Endodermal cell (in vitro differentiated cells): ENCODE measurements around the gene FILIP1L. TPM values are rescaled to one million over a fixed set of nuclear protein-coding genes. Genes with fewer than 3 reads are reported as not detected.

ENCODE experiments used
- DNase-seq: peaks from one replicate; pipeline ENCODE4 v3.0.0-alpha.2; 2017
- H3K27ac ChIP-seq: 2 replicates; pipeline ENCODE4 v1.5.1; 2013; ENCODE audit warnings: mild to moderate bottlenecking, low read depth, low read length, moderate library complexity
- H3K27me3 ChIP-seq: 2 replicates; pipeline ENCODE4 v1.6.1; 2013; ENCODE audit warnings: mild to moderate bottlenecking, low read length, moderate library complexity; ENCODE audit not compliant: insufficient read depth, control insufficient read depth, poor library complexity, severe bottlenecking
- H3K36me3 ChIP-seq: 2 replicates; pipeline ENCODE4 v1.7.0; 2013; ENCODE audit warnings: mild to moderate bottlenecking, low read length, moderate library complexity; ENCODE audit not compliant: control insufficient read depth, insufficient read depth
- H3K4me1 ChIP-seq: one replicate; pipeline ENCODE4 v1.7.0; 2013; ENCODE audit warnings: low read length; ENCODE audit not compliant: control insufficient read depth, insufficient read depth
- H3K4me3 ChIP-seq: 2 replicates; pipeline ENCODE4 v1.5.1; 2013; ENCODE audit warnings: mild to moderate bottlenecking, low read length, moderate library complexity
- H3K9ac ChIP-seq: 2 replicates; pipeline ENCODE4 v1.6.1; 2013; ENCODE audit warnings: mild to moderate bottlenecking, low read length, moderate library complexity; ENCODE audit not compliant: poor library complexity, severe bottlenecking; ENCODE audit errors: extremely low read depth
- H3K9me3 ChIP-seq: 2 replicates; pipeline ENCODE4 v1.6.1; 2013; ENCODE audit warnings: mild to moderate bottlenecking, low read length, moderate library complexity; ENCODE audit not compliant: control insufficient read depth
- H3K27ac Mint-ChIP-seq: 2 replicates; pipeline ENCODE4 v1.8.0; 2020; ENCODE audit warnings: mixed read lengths
- H3K27me3 Mint-ChIP-seq: 2 replicates; pipeline ENCODE4 v1.8.0; 2021; ENCODE audit warnings: mild to moderate bottlenecking, mixed read lengths; ENCODE audit not compliant: insufficient read depth
- H3K36me3 Mint-ChIP-seq: 2 replicates; pipeline ENCODE4 v1.8.0; 2020; ENCODE audit warnings: low read depth, mixed read lengths
- H3K4me1 Mint-ChIP-seq: 2 replicates; pipeline ENCODE4 v1.8.0; 2020; ENCODE audit warnings: mixed read lengths
- H3K4me3 Mint-ChIP-seq: 2 replicates; pipeline ENCODE4 v1.8.0; 2020; ENCODE audit warnings: mild to moderate bottlenecking, moderate library complexity, mixed read lengths
- H3K9me3 Mint-ChIP-seq: 2 replicates; pipeline ENCODE4 v1.8.0; 2020; ENCODE audit warnings: mild to moderate bottlenecking, mixed read lengths
- WGBS, 2 experiments: methylation state at CpG; one replicate each; pipeline versions ENCODE4 v1.1.5 to v1.1.7; 2013; ENCODE audit warnings: missing lambda C conversion rate in 2 of 2, mixed read lengths in 1 of 2; ENCODE audit not compliant: insufficient coverage in 1 of 2, insufficient read length in 1 of 2; 5-methylcytosine and 5-hydroxymethylcytosine counted together
- total RNA-seq, 2 donors: library from RNA; stranded (reverse); fragmentation: NEBNext Ultra II Directional in 1 of 2; extraction: Animal tissue kit (Norgen Biotek cat#: 25700) in 1 of 2; gene quantifications; 2 replicates in 1 of 2; 3 replicates in 1 of 2; pipeline ENCODE4 v1.2.1, GENCODE V29; 2021
- TF ChIP-seq, protein P1 (sequence below): fragments of 200-600 bp; sonication (generic); conservative IDR thresholded peaks from 2 replicates; pipeline ENCODE4 v1.5.0; 2021; ENCODE audit warnings: antibody characterized with exemption, mild to moderate bottlenecking

The FILIP1L gene
- total RNA-seq, 2 donors from 2014 or later: 0.84 to 2.5 TPM

DNA sequence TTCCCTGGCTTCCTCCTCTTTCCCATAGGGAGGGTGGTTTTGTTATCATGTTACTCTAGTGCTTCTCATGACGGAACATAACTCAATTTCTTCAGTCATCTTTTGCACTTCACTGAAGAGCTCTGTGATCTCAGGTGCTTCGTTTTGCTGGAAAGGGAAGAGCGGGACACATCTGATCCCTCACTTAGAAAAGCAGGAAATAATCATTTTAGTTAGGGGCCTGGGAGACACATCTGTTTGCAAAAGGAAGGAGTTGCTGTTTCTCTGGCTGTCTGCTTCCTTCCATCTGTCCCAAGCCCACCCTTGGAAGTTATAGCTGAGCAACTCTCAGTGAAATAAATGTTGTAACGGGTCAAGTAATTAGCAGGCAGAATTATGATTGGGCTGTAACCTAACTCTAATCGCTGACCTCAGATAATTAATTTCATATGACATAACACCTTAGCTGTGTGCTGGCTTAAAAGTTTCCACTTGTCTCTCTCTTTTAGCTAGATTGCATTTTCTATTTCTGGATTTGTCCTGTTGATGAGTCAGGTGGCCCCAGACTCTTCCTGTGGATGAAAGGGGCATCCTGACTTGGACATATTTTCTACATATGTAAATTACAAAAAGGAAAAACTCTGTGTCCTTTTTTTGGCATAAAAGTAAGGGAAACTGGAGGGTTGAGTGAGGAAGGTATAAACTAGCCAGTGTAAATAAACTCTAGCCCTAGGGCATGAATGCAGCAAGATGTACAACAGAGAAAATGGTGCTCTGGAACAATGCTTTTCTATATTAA, 11.0 kb upstream of the FILIP1L start:
- Mint-ChIP-seq H3K4me3 (no peak overlapping the region), H3K4me1 (peaks cover 19% of the 10 kb centered on the region), H3K9me3 (no peaks in the 10 kb centered on the region), H3K27ac (no peak overlapping the region), H3K27me3 (no peaks in the 10 kb centered on the region), H3K36me3 (no peaks in the 10 kb centered on the region)
- WGBS, 2 experiments: 82 to 93% methylated on average over 2 to 5 of the region's 5 CpGs
- no peaks in the 10 kb centered on the region for H3K27me3 ChIP-seq
- no peaks in the 10 kb centered on the region for H3K9me3 ChIP-seq
- H3K27ac ChIP-seq: no peak overlapping the region
- H3K4me3 ChIP-seq: no peak overlapping the region
- H3K36me3 ChIP-seq: no peaks in the 10 kb centered on the region
- DNase-seq: no peak
- peaks cover 3% of the 10 kb centered on the region for H3K4me1 ChIP-seq
- TF ChIP-seq, protein P1, sequence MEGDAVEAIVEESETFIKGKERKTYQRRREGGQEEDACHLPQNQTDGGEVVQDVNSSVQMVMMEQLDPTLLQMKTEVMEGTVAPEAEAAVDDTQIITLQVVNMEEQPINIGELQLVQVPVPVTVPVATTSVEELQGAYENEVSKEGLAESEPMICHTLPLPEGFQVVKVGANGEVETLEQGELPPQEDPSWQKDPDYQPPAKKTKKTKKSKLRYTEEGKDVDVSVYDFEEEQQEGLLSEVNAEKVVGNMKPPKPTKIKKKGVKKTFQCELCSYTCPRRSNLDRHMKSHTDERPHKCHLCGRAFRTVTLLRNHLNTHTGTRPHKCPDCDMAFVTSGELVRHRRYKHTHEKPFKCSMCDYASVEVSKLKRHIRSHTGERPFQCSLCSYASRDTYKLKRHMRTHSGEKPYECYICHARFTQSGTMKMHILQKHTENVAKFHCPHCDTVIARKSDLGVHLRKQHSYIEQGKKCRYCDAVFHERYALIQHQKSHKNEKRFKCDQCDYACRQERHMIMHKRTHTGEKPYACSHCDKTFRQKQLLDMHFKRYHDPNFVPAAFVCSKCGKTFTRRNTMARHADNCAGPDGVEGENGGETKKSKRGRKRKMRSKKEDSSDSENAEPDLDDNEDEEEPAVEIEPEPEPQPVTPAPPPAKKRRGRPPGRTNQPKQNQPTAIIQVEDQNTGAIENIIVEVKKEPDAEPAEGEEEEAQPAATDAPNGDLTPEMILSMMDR: no peak
- H3K9ac ChIP-seq: no peak overlapping the region

DNA sequence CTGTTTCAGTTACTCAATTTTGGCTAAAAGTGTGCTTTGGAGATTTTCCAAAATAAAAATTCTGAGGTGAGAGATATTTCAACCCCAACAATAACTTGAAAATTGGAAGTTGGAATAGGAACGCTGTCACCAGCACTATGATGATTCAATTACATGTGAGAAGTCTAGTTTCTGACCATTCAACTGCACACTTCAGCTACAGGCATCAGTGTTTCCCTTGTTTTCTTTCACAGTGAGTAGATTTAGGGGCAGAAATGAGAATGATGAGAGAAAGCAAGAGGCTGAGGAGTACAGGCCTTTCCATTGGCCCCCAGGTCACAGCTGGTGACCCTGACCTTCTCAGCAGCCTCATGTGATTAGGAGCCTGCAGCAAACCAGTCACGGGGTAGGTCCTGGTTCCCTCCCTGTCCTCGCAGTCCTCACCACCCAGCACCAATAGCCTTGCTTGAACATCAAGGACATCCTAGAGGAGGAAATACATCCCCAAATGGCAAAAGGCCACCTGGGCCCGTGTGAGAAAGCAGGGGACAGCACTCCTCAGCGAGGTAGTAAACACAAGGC, 10.0 kb upstream of the FILIP1L start:
- Mint-ChIP-seq H3K4me3 (no peak overlapping the region), H3K9me3 (no peaks in the 10 kb centered on the region), H3K36me3 (no peaks in the 10 kb centered on the region), H3K4me1 (peaks cover 19% of the 10 kb centered on the region), H3K27me3 (no peaks in the 10 kb centered on the region), H3K27ac (no peak overlapping the region)
- no peaks in the 10 kb centered on the region for H3K27me3 ChIP-seq
- peaks cover 3% of the 10 kb centered on the region for H3K4me1 ChIP-seq
- TF ChIP-seq, protein P1: no peak
- DNase-seq: no peak
- H3K9ac ChIP-seq: no peak overlapping the region
- WGBS, 2 experiments: 95 to 97% methylated on average over 4 to 5 of the region's 5 CpGs
- no peak overlapping the region for H3K4me3 ChIP-seq
- H3K9me3 ChIP-seq: no peaks in the 10 kb centered on the region
- H3K27ac ChIP-seq: no peak overlapping the region
- H3K36me3 ChIP-seq: no peaks in the 10 kb centered on the region

DNA sequence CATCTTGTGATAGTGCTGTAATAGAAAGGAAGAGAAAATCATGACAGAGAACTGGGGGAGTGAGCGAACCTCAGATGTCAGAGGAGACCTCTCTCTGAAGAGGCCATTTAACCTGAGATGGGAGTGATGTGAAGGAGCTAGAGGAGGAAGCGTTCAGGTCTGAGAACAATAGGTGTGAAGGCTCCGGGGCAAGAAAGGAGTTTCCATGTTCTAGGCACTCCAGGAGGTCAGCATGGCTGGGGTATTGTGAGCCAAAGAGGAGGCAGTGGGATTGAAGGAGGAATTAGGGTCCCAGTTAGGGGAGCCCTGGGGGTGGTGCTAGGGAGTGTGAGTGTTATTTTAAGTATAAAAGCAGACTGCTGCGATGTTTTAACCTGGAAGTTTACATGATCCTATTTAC, 8.8 kb upstream of the FILIP1L start:
- H3K27ac Mint-ChIP-seq: peak overlapping the region; percentile 20
- Histone ChIP-seq H3K9me3 (no peaks in the 10 kb centered on the region), H3K9ac (no peak overlapping the region), H3K36me3 (no peaks in the 10 kb centered on the region), H3K27me3 (no peaks in the 10 kb centered on the region), H3K27ac (no peak overlapping the region), H3K4me1 (peaks cover 3% of the 10 kb centered on the region), H3K4me3 (no peak overlapping the region)
- TF ChIP-seq, protein P1: no peak
- H3K9me3 Mint-ChIP-seq: no peaks in the 10 kb centered on the region
- no peaks in the 10 kb centered on the region for H3K27me3 Mint-ChIP-seq
- H3K36me3 Mint-ChIP-seq: no peaks in the 10 kb centered on the region
- H3K4me3 Mint-ChIP-seq: no peak overlapping the region
- 75 to 89% methylated on average over 4 of the region's 4 CpGs for WGBS, 2 experiments
- peaks cover 19% of the 10 kb centered on the region for H3K4me1 Mint-ChIP-seq
- DNase-seq: no peak
